HCT116 (cell line): ENCODE results near the gene ERG. TPM values are rescaled to one million over a fixed set of nuclear protein-coding genes. Genes with fewer than 3 reads are reported as not detected.

Source experiments
- ATAC-seq: fragments of 200-7000 bp; cut with Tn5 transposase; 2 replicates; pipeline ENCODE4 v1.9.1; 2020; ENCODE audit warnings: mild to moderate bottlenecking, moderate library complexity
- BruUV-seq: library from RNA; stranded (reverse); fragments of 400-500 nt; replicated peaks from 2 replicates; lab custom pipeline; 2021; lab: Mats Ljungman, UMichigan
- CTCF ChIA-PET: fragments of 300-600 bp; sonication (Branson Sonifier 250); formaldehyde crosslinking; loops from one replicate; lab custom pipeline; 2021; ENCODE audit warnings: antibody characterized with exemption; lab: Charles Lee
- POLR2A ChIA-PET: fragments of 300-600, 350-600 bp; sonication (Branson Sonifier 250); formaldehyde crosslinking; loops from one replicate; lab custom pipeline; 2021; ENCODE audit warnings: antibody characterized with exemption; lab: Charles Lee
- RAD21 ChIA-PET, 2 experiments: fragments of 300-600 bp; sonication (Branson Sonifier 250); formaldehyde crosslinking; loops; one replicate each; lab custom pipeline; 2023; ENCODE audit warnings: low total read pairs in 2 of 2; ENCODE audit not compliant: uncharacterized antibody in 2 of 2, unreplicated experiment in 2 of 2, low non-redundant PET in 1 of 2; lab: Charles Lee
- DNase-seq: peaks from one replicate; pipeline ENCODE4 v3.0.0-alpha.2; 2010; ENCODE audit warnings: low read depth, low spot score
- H2AFZ ChIP-seq: fragments of 200-600 bp; shearing (Covaris generic), sonication (generic); 2 replicates; pipeline ENCODE4 v1.6.1; 2017; ENCODE audit warnings: low read depth, mixed run types, mixed read lengths, antibody characterized with exemption, low read length; ENCODE audit not compliant: poor library complexity, severe bottlenecking
- H3K27ac ChIP-seq: 2 replicates; pipeline ENCODE4 v1.5.1; 2012; ENCODE audit warnings: low read depth, low read length
- H3K27me3 ChIP-seq: fragments of 200-600 bp; sonication (generic); 2 replicates; pipeline ENCODE4 v1.6.1; 2016; ENCODE audit warnings: mixed run types, low read length, mixed read lengths; ENCODE audit not compliant: insufficient read depth
- H3K36me3 ChIP-seq, 2 experiments: fragments of 200-500 bp in 1 of 2; fragments of 200-600 bp in 1 of 2; sonication (Bioruptor generic) in 1 of 2; sonication (generic) in 1 of 2; 2 replicates each; pipeline versions ENCODE4 v1.5.1 to v1.6.1; 2014 to 2016; ENCODE audit warnings: low read length in 2 of 2, inconsistent platforms in 1 of 2, mixed read lengths in 1 of 2, mixed run types in 1 of 2; ENCODE audit not compliant: insufficient read depth in 2 of 2, control insufficient read depth in 1 of 2
- H3K4me1 ChIP-seq, 2 experiments: fragments of 200-600 bp in 1 of 2; sonication (generic) in 1 of 2; 2 replicates each; pipeline versions ENCODE4 v1.5.1 to v1.6.1; 2012 to 2017; ENCODE audit warnings: low read length in 2 of 2, inconsistent platforms in 1 of 2, mild to moderate bottlenecking in 1 of 2, mixed read lengths in 1 of 2, mixed run types in 1 of 2, moderate library complexity in 1 of 2; ENCODE audit not compliant: insufficient read depth in 2 of 2, control insufficient read depth in 1 of 2
- H3K4me2 ChIP-seq: fragments of 200-600 bp; sonication (generic); 2 replicates; pipeline ENCODE4 v1.6.1; 2017; ENCODE audit warnings: mixed run types, low read length, mixed read lengths
- H3K4me3 ChIP-seq, 2 experiments: fragments of 200-600 bp in 1 of 2; sonication (generic) in 1 of 2; replicated peaks in 1 of 2; 2 replicates each; pipeline ENCODE4 v1.5.1; 2011 to 2016; ENCODE audit warnings: low read length in 2 of 2, control low read depth in 1 of 2, low read depth in 1 of 2, mild to moderate bottlenecking in 1 of 2, mixed read lengths in 1 of 2, mixed run types in 1 of 2
- H3K79me2 ChIP-seq: fragments of 200-600 bp; sonication (generic); 2 replicates; pipeline ENCODE4 v1.6.1; 2017; ENCODE audit warnings: mild to moderate bottlenecking, mixed run types, low read length, moderate library complexity, mixed read lengths; ENCODE audit not compliant: insufficient read depth
- H3K9ac ChIP-seq: fragments of 200-600 bp; sonication (generic); 2 replicates; pipeline ENCODE4 v1.6.1; 2016; ENCODE audit warnings: low read length, mixed read lengths
- H3K9me2 ChIP-seq: fragments of 200-600 bp; sonication (generic), shearing (Covaris generic); 2 replicates; pipeline ENCODE4 v1.6.1; 2017; ENCODE audit warnings: mixed run types, mild to moderate bottlenecking, moderate library complexity; ENCODE audit not compliant: insufficient read depth
- H3K9me3 ChIP-seq, 2 experiments: fragments of 200-500 bp in 1 of 2; fragments of 200-600 bp in 1 of 2; sonication (Bioruptor generic) in 1 of 2; sonication (generic) in 1 of 2; 2 replicates each; pipeline ENCODE4 v1.6.1; 2014 to 2017; ENCODE audit warnings: low read length in 2 of 2, mixed read lengths in 2 of 2, inconsistent platforms in 1 of 2, low read depth in 1 of 2, mild to moderate bottlenecking in 1 of 2, mixed run types in 1 of 2, moderate library complexity in 1 of 2; ENCODE audit not compliant: control insufficient read depth in 1 of 2, insufficient read depth in 1 of 2
- H4K20me1 ChIP-seq: fragments of 200-600 bp; sonication (generic), shearing (Covaris generic); 2 replicates; pipeline ENCODE4 v1.6.1; 2017; ENCODE audit warnings: mixed run types, mild to moderate bottlenecking, moderate library complexity; ENCODE audit not compliant: insufficient read depth
- CBX3 ChIP-seq: IDR thresholded peaks from 2 replicates; pipeline ENCODE4 v1.6.1; 2012; ENCODE audit warnings: low read depth
- CTCF ChIP-seq, 3 experiments: fragments of 200-600 bp in 1 of 3; sonication (generic) in 1 of 3; IDR thresholded peaks in 2 of 3; conservative IDR thresholded peaks in 1 of 3; 2 replicates each; pipeline ENCODE4 v1.5.1; 2012 to 2017; ENCODE audit warnings: low read depth in 2 of 3, low read length in 2 of 3, antibody characterized with exemption in 1 of 3, borderline replicate concordance in 1 of 3, control low read depth in 1 of 3, mild to moderate bottlenecking in 1 of 3, mixed read lengths in 1 of 3, mixed run types in 1 of 3, moderate library complexity in 1 of 3; ENCODE audit not compliant: insufficient read depth in 1 of 3
- ELF1 ChIP-seq: IDR thresholded peaks from 2 replicates; pipeline ENCODE4 v1.6.1; 2012; ENCODE audit warnings: low read depth, borderline replicate concordance
- EZH2 ChIP-seq: fragments of 200-600 bp; sonication (generic); IDR thresholded peaks from 2 replicates; pipeline ENCODE4 v1.6.1; 2017; ENCODE audit warnings: antibody characterized with exemption, mixed run types
- EZH2phosphoT487 ChIP-seq: fragments of 200-600 bp; IDR thresholded peaks from 2 replicates; pipeline ENCODE4 v1.6.1; 2018; ENCODE audit warnings: antibody characterized with exemption, borderline replicate concordance
- POLR2A ChIP-seq: IDR thresholded peaks from 2 replicates; pipeline ENCODE4 v1.7.0; 2011; ENCODE audit warnings: borderline replicate concordance; ENCODE audit not compliant: insufficient read depth, insufficient read length; ENCODE audit errors: extremely low read depth
- POLR2AphosphoS5 ChIP-seq: IDR thresholded peaks from 2 replicates; pipeline ENCODE4 v1.6.1; 2011; ENCODE audit warnings: mild to moderate bottlenecking, low read depth, low read length, moderate library complexity
- RAD21 ChIP-seq: IDR thresholded peaks from 2 replicates; pipeline ENCODE4 v1.6.1; 2012; ENCODE audit warnings: low read depth, mild to moderate bottlenecking
- REST ChIP-seq: IDR thresholded peaks from 2 replicates; pipeline ENCODE4 v1.6.1; 2012; ENCODE audit warnings: low read depth
- SIN3A ChIP-seq: IDR thresholded peaks from 2 replicates; pipeline ENCODE4 v1.6.1; 2012; ENCODE audit warnings: low read depth
- SP1 ChIP-seq: IDR thresholded peaks from 2 replicates; pipeline ENCODE4 v1.6.1; 2012; ENCODE audit warnings: low read depth
- SRF ChIP-seq: IDR thresholded peaks from 2 replicates; pipeline ENCODE4 v1.6.1; 2012; ENCODE audit warnings: low read depth
- TCF7L2 ChIP-seq: IDR thresholded peaks from 2 replicates; pipeline ENCODE4 v1.7.0; 2011; ENCODE audit warnings: borderline replicate concordance, inconsistent platforms; ENCODE audit not compliant: insufficient read depth, insufficient read length; ENCODE audit errors: extremely low read depth
- YY1 ChIP-seq: IDR thresholded peaks from 2 replicates; pipeline ENCODE4 v1.6.1; 2011; ENCODE audit warnings: low read length, low read depth, moderate library complexity, mild to moderate bottlenecking; ENCODE audit not compliant: insufficient replicate concordance; ENCODE audit errors: extremely low read depth
- ZFX ChIP-seq: fragments of 450-650 bp; IDR thresholded peaks from 2 replicates; pipeline ENCODE4 v1.6.1; 2017
- ZNF274 ChIP-seq: fragments of 200-500 bp; sonication (Bioruptor generic); IDR thresholded peaks from 2 replicates; pipeline ENCODE4 v1.6.1; 2014; ENCODE audit warnings: mild to moderate bottlenecking, low read depth, low read length, inconsistent platforms
- intact Hi-C: fragments of 100-400 bp; cut with micrococcal nuclease; formaldehyde crosslinking; loops from 2 replicates; pipeline ENCODE4 v1.10.0; 2022
- total RNA-seq: library from RNA; stranded (reverse); gene quantifications from one replicate; pipeline ENCODE4 v1.2.1, GENCODE V29; 2021; ENCODE audit not compliant: unreplicated experiment
- TF ChIP-seq, protein P1 (sequence below): IDR thresholded peaks from 2 replicates; pipeline ENCODE4 v1.6.1; 2012
- TF ChIP-seq, protein P2 (sequence below): IDR thresholded peaks from 2 replicates; pipeline ENCODE4 v1.6.1; 2012
- TF ChIP-seq, protein P3 (sequence below): IDR thresholded peaks from 2 replicates; pipeline ENCODE4 v1.6.1; 2011; ENCODE audit warnings: mild to moderate bottlenecking, low read length, moderate library complexity; ENCODE audit not compliant: insufficient replicate concordance; ENCODE audit errors: extremely low read depth

The ERG gene
- total RNA-seq, 1 experiment from 2014 or later = 0.17 TPM

- H3K9me2 ChIP-seq = no peaks in the 10 kb centered on the region
- intact Hi-C loops = no loop called here
- DNase-seq (no peak), ATAC-seq (no peak)
- ChIA-PET POLR2A (no interaction called here), CTCF (interaction anchor here (1.3 kb wide), 1 partner anchor 638 kb away, joined by 4 read pairs; no protein-coding TSS in a partner anchor), RAD21 (no interaction called here)
- TF ChIP-seq EZH2phosphoT487 (no peak), POLR2A (no peak), POLR2AphosphoS5 (no peak), YY1 (no peak), REST (no peak), TCF7L2 (no peak), RAD21 (no peak), SRF (no peak), EZH2 (no peak), ZFX (no peak), ZNF274 (no peak), CTCF (IDR thresholded peaks at IDR 0.05 in 2 of 3, conservative IDR thresholded peaks at IDR 0.05 in 1 of 3; ENCODE audit: borderline replicate concordance in 1 of 3, insufficient read depth in 1 of 3, low read depth in 2 of 3, low read length in 2 of 3) (no peak), ELF1 (no peak), SIN3A (no peak), SP1 (no peak), CBX3 (no peak)
- TF ChIP-seq, protein P1, sequence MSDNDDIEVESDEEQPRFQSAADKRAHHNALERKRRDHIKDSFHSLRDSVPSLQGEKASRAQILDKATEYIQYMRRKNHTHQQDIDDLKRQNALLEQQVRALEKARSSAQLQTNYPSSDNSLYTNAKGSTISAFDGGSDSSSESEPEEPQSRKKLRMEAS = no peak
- TF ChIP-seq, protein P2, sequence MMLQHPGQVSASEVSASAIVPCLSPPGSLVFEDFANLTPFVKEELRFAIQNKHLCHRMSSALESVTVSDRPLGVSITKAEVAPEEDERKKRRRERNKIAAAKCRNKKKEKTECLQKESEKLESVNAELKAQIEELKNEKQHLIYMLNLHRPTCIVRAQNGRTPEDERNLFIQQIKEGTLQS = no peak
- TF ChIP-seq, protein P3, sequence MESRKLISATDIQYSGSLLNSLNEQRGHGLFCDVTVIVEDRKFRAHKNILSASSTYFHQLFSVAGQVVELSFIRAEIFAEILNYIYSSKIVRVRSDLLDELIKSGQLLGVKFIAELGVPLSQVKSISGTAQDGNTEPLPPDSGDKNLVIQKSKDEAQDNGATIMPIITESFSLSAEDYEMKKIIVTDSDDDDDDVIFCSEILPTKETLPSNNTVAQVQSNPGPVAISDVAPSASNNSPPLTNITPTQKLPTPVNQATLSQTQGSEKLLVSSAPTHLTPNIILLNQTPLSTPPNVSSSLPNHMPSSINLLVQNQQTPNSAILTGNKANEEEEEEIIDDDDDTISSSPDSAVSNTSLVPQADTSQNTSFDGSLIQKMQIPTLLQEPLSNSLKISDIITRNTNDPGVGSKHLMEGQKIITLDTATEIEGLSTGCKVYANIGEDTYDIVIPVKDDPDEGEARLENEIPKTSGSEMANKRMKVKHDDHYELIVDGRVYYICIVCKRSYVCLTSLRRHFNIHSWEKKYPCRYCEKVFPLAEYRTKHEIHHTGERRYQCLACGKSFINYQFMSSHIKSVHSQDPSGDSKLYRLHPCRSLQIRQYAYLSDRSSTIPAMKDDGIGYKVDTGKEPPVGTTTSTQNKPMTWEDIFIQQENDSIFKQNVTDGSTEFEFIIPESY = no peak
- no peaks in the 10 kb centered on the region for H3K9me3 ChIP-seq
- no peak overlapping the region for H3K4me3 ChIP-seq
- H3K36me3 ChIP-seq = no peaks in the 10 kb centered on the region
- no peak overlapping the region for H3K4me2 ChIP-seq
- no peaks in the 10 kb centered on the region for H3K79me2 ChIP-seq
- H3K27me3 ChIP-seq = peaks cover 4% of the 10 kb centered on the region; the same call in 1 of the 2 replicates
- no peak overlapping the region for H3K27ac ChIP-seq
- no TSS peak for BruUV-seq
- H2AFZ ChIP-seq = no peak overlapping the region
- H3K4me1 ChIP-seq = no peaks in the 10 kb centered on the region; a peak in 1 of 4 replicates
- no peaks in the 10 kb centered on the region for H4K20me1 ChIP-seq
- no peak overlapping the region for H3K9ac ChIP-seq
Observed at GRCh38 chr21:38349977-38350376, 148.3 kb downstream of the ERG start.
